Cardiac fibroblast (primary cell): ENCODE measurements around the gene LSM5.

ENCODE experiments used
- DNase-seq, 2 donors: peaks; one replicate each; pipeline versions ENCODE4 v3.0.0 to v3.0.0-alpha.2; 2010; ENCODE audit warnings: low read depth in 2 of 2
- H3K4me3 ChIP-seq, 2 donors: replicated peaks in 1 of 2; 1 replicate in 1 of 2; 2 replicates in 1 of 2; pipeline ENCODE4 v1.5.1; 2011; ENCODE audit warnings: low read depth in 2 of 2, low read length in 2 of 2, mild to moderate bottlenecking in 2 of 2, moderate library complexity in 1 of 2
- TF ChIP-seq, protein P1 (sequence below): IDR thresholded peaks from one replicate; pipeline ENCODE4 v1.5.1; 2011; ENCODE audit warnings: low read depth, mild to moderate bottlenecking, low read length, inconsistent platforms

Gene LSM5

GRCh38 chr7:32533276-32534029, 43.3 kb upstream of the LSM5 start:
- DNase-seq: peak; percentile 45 to 65

DNA sequence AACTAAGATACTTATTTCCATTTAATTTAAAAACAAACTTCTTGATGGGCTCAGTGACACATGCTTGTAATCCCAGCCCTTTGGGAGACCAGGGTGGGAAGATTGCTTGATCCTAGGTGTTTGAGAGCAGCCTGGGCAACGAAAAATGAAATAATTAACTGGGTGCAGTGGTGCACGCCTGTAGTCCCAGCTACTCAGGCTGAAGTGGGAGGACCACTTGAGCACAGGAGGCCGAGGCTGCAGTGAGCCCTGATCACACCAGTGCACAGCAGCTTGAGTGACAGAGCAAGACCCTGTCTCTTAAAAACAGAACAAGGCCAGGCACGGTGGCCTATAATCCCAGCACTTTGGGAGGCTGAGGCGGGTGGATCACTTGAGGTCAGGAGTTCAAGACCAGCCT, 42.5 kb upstream of the LSM5 start:
- no peak overlapping the region for H3K4me3 ChIP-seq
- TF ChIP-seq, protein P1, sequence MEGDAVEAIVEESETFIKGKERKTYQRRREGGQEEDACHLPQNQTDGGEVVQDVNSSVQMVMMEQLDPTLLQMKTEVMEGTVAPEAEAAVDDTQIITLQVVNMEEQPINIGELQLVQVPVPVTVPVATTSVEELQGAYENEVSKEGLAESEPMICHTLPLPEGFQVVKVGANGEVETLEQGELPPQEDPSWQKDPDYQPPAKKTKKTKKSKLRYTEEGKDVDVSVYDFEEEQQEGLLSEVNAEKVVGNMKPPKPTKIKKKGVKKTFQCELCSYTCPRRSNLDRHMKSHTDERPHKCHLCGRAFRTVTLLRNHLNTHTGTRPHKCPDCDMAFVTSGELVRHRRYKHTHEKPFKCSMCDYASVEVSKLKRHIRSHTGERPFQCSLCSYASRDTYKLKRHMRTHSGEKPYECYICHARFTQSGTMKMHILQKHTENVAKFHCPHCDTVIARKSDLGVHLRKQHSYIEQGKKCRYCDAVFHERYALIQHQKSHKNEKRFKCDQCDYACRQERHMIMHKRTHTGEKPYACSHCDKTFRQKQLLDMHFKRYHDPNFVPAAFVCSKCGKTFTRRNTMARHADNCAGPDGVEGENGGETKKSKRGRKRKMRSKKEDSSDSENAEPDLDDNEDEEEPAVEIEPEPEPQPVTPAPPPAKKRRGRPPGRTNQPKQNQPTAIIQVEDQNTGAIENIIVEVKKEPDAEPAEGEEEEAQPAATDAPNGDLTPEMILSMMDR: no peak
- DNase-seq: no peak

More at GRCh38 chr7:32533276-32534029, 43.3 kb upstream of the LSM5 start:
- H3K4me3 ChIP-seq: no peak overlapping the region
- TF ChIP-seq, protein P1: no peak

DNA sequence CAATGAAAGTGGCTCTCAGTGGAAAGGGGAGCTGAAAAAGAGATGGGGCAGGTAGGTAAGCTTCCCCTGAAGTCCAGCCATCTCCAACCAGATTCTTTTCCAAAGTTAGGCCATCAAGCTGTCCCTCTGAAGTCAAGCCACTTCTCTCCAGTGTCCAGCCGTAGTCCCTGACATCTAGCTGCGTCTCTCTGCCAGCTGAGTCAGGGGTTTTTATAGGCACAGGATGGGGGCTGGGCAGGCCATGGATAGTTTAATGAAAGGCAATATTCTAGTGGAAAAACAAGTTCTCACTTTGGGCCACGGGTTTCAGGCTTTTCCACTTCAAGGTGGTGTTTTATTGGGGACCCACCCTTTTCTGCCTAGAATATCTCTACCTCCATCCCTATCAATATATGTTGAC, 41.9 kb upstream of the LSM5 start:
- H3K4me3 ChIP-seq: no peak overlapping the region
- DNase-seq: no peak
- TF ChIP-seq, protein P1: no peak

DNA sequence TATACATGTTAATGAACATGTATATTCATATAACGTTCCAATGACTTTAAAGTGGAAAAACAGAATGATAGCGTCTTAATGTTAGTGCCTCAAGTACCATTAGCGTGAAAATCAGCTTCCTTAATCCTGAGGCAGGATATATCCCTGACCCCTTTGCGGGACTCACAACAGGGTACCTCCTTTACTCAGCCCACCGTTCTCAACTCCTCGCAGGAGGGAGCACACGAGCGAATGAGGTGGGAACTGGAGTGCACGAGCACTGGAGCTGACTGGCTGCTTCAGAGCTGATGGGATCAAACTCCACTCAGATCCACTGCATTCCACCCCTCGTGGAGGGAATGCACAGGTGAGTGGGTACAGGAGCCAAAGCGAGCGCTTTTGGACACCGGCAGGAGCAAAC, 41.2 kb upstream of the LSM5 start:
- no peak for DNase-seq
- H3K4me3 ChIP-seq: no peak overlapping the region
- TF ChIP-seq, protein P1: no peak

DNA sequence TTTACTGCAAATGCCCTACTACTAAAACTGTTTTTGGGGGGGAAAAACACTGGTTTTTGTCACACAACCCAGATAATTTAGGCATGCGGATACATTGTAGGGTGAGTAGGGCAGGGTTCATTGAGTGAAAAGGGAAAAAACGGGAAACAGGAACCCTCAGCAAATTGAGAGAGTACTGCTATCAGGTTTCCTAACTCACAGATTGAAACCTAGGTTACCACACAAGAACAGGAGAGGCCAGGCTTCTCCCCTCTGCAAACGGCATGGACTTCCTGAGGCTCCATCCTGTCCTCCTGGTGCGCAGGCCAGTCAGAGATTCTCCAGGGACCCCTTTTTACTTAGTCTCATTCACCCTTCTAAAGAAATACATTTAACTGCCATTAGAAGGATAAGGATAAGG, 35.7 kb upstream of the LSM5 start:
- TF ChIP-seq, protein P1: no peak
- no peak for DNase-seq
- H3K4me3 ChIP-seq: no peak overlapping the region

DNA sequence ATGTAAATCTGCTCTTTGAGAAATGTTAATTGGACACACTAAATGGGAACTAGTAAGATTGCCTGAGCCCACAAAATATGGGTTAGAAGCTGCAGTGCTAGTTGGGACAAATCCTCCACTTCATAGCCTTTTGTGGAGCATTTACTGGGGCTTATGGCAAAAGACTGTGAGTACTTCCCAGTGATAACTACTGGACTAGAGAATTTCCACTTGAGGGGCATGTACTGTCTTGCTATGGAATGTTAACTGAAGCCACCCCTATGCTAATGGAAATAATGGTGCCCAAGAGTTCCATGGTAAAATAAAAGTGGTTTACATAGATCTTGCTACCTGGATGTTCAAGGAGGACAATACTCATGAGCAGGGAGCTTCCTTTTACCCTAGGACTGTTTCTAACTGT, 34.5 kb upstream of the LSM5 start:
- no peak for DNase-seq
- TF ChIP-seq, protein P1: no peak
- no peak overlapping the region for H3K4me3 ChIP-seq
